ENCODE results near the gene LHFPL3.
"Not testable (repeated sequence)": the region's sequence is repeated elsewhere in the genome, so short reads cannot be mapped to it uniquely, and the experiment has no call there.

The LHFPL3 gene

GRCh38 chr7:104936546-104936945, 608.1 kb downstream of the LHFPL3 start:
- Mint-ChIP-seq H3K4me1 (peaks cover 17% of the 10 kb centered on the region), H3K27me3 (ENCODE audit: low read depth) (peaks cover 11% of the 10 kb centered on the region), H3K36me3 (ENCODE audit: low read depth) (peaks cover 3% of the 10 kb centered on the region), H3K27ac (peak overlapping the region in 1 of 3 experiments; percentile 28), H3K4me3 (no peak overlapping the region), H3K9me3 (peaks cover 5% of the 10 kb centered on the region)
- TF ChIP-seq CTCF (IDR thresholded peaks at IDR 0.05; ENCODE audit: unreplicated experiment in 3 of 3): no peak

- H3K27ac Mint-ChIP-seq; H3K4me3 Mint-ChIP-seq; H3K9me3 Mint-ChIP-seq; H3K36me3 Mint-ChIP-seq (ENCODE audit: low read depth): not testable (repeated sequence)
- Mint-ChIP-seq H3K27me3 (ENCODE audit: low read depth) (peaks cover 11% of the 10 kb centered on the region), H3K4me1 (peaks cover 16% of the 10 kb centered on the region)
Observed at GRCh38 chr7:104937489-104937888, 609.1 kb downstream of the LHFPL3 start.

GRCh38 chr7:104938741-104939390, 610.5 kb downstream of the LHFPL3 start:
- Mint-ChIP-seq H3K36me3 (ENCODE audit: low read depth) (peaks cover 3% of the 10 kb centered on the region), H3K4me1 (peaks cover 24% of the 10 kb centered on the region), H3K9me3 (peaks cover 5% of the 10 kb centered on the region), H3K27me3 (ENCODE audit: low read depth) (peaks cover 8% of the 10 kb centered on the region), H3K4me3 (no peak overlapping the region), H3K27ac (peak overlapping the region; percentile 67 to 87 (median 74))
- no peak for TF ChIP-seq CTCF (IDR thresholded peaks at IDR 0.05; ENCODE audit: unreplicated experiment in 3 of 3)

GRCh38 chr7:104940023-104940710, 611.8 kb downstream of the LHFPL3 start:
- H3K36me3 Mint-ChIP-seq (ENCODE audit: low read depth): peaks cover 3% of the 10 kb centered on the region
- H3K4me1 Mint-ChIP-seq: peaks cover 35% of the 10 kb centered on the region
- peaks cover 8% of the 10 kb centered on the region for H3K27me3 Mint-ChIP-seq (ENCODE audit: low read depth)
- TF ChIP-seq CTCF (IDR thresholded peaks at IDR 0.05; ENCODE audit: unreplicated experiment in 3 of 3): no peak
- peaks cover 5% of the 10 kb centered on the region for H3K9me3 Mint-ChIP-seq
- H3K27ac Mint-ChIP-seq: peak overlapping the region; percentile 74 to 90 (median 78)
- H3K4me3 Mint-ChIP-seq: no peak overlapping the region

- peaks cover 5% of the 10 kb centered on the region for H3K9me3 Mint-ChIP-seq
- peak overlapping the region; percentile 93 to 98 (median 95) for H3K27ac Mint-ChIP-seq
- H3K36me3 Mint-ChIP-seq (ENCODE audit: low read depth): peaks cover 3% of the 10 kb centered on the region
- H3K27me3 Mint-ChIP-seq (ENCODE audit: low read depth): peaks cover 8% of the 10 kb centered on the region
- peaks cover 33% of the 10 kb centered on the region for H3K4me1 Mint-ChIP-seq
- H3K4me3 Mint-ChIP-seq: peak overlapping the region; percentile 15 to 59 (median 26)
- TF ChIP-seq CTCF (IDR thresholded peaks at IDR 0.05; ENCODE audit: unreplicated experiment in 3 of 3): no peak
Observed at GRCh38 chr7:104943502-104944343, 615.3 kb downstream of the LHFPL3 start.

- TF ChIP-seq CTCF (IDR thresholded peaks at IDR 0.05; ENCODE audit: unreplicated experiment in 3 of 3): no peak
- peaks cover 5% of the 10 kb centered on the region for H3K9me3 Mint-ChIP-seq
- peak overlapping the region; percentile 95 to 99 (median 97) for H3K27ac Mint-ChIP-seq
- peaks cover 8% of the 10 kb centered on the region for H3K27me3 Mint-ChIP-seq (ENCODE audit: low read depth)
- peaks cover 27% of the 10 kb centered on the region for H3K4me1 Mint-ChIP-seq
- H3K4me3 Mint-ChIP-seq: no peak overlapping the region
- H3K36me3 Mint-ChIP-seq (ENCODE audit: low read depth): peaks cover 3% of the 10 kb centered on the region
Observed at GRCh38 chr7:104945599-104945956, 617.2 kb downstream of the LHFPL3 start.
